Astrocyte (in vitro differentiated cells and primary cell): ENCODE results near the gene PINK1. TPM values are rescaled to one million over a fixed set of nuclear protein-coding genes. Genes with fewer than 3 reads are reported as not detected.

Source experiments
- DNase-seq: peaks from one replicate; pipeline ENCODE4 v3.0.0-alpha.2; 2010; ENCODE audit warnings: low read depth
- FAIRE-seq: peaks from 2 replicates; lab custom pipeline; 2011; peaks lifted over from hg19 to GRCh38; lab: Jason Lieb, UNC
- H2AFZ ChIP-seq: 2 replicates; pipeline ENCODE4 v1.6.0; 2012; ENCODE audit warnings: low read depth, low read length, inconsistent platforms
- H3K27ac ChIP-seq: 2 replicates; pipeline ENCODE4 v1.5.1; 2011; ENCODE audit warnings: low read depth, low read length, inconsistent platforms
- H3K27me3 ChIP-seq: 2 replicates; pipeline ENCODE4 v1.6.0; 2011; ENCODE audit warnings: low read length, inconsistent platforms; ENCODE audit not compliant: insufficient read depth
- H3K36me3 ChIP-seq: 2 replicates; pipeline ENCODE4 v1.5.1; 2011; ENCODE audit warnings: low read length, inconsistent platforms; ENCODE audit not compliant: insufficient read depth
- H3K4me1 ChIP-seq: 2 replicates; pipeline ENCODE4 v1.5.1; 2011; ENCODE audit warnings: low read length, inconsistent platforms; ENCODE audit not compliant: insufficient read depth
- H3K4me2 ChIP-seq: 2 replicates; pipeline ENCODE4 v1.6.0; 2012; ENCODE audit warnings: low read length, inconsistent platforms
- H3K4me3 ChIP-seq: 2 replicates; pipeline ENCODE4 v1.5.1; 2011; ENCODE audit warnings: low read depth, mild to moderate bottlenecking, low read length, inconsistent platforms; ENCODE audit not compliant: insufficient read depth
- H3K79me2 ChIP-seq: 2 replicates; pipeline ENCODE4 v1.6.0; 2012; ENCODE audit warnings: mild to moderate bottlenecking, low read length, inconsistent platforms; ENCODE audit not compliant: insufficient read depth
- H3K9ac ChIP-seq: 2 replicates; pipeline ENCODE4 v1.6.0; 2012; ENCODE audit warnings: mild to moderate bottlenecking, low read length, inconsistent platforms
- H3K9me3 ChIP-seq: 2 replicates; pipeline ENCODE4 v1.5.1; 2012; ENCODE audit warnings: low read depth, mild to moderate bottlenecking, low read length, inconsistent platforms; ENCODE audit not compliant: insufficient read depth
- H4K20me1 ChIP-seq: 2 replicates; pipeline ENCODE4 v1.6.0; 2012; ENCODE audit warnings: low read length, inconsistent platforms; ENCODE audit not compliant: insufficient read depth
- H3K27ac Mint-ChIP-seq: one replicate; pipeline ENCODE4 v1.8.0; 2021; ENCODE audit warnings: mild to moderate bottlenecking, mixed read lengths; ENCODE audit not compliant: unreplicated experiment
- H3K27me3 Mint-ChIP-seq: one replicate; pipeline ENCODE4 v1.8.0; 2021; ENCODE audit warnings: low read depth, mixed read lengths; ENCODE audit not compliant: unreplicated experiment
- H3K36me3 Mint-ChIP-seq: one replicate; pipeline ENCODE4 v1.8.0; 2021; ENCODE audit warnings: low read depth, mixed read lengths; ENCODE audit not compliant: unreplicated experiment
- H3K4me1 Mint-ChIP-seq: one replicate; pipeline ENCODE4 v1.8.0; 2021; ENCODE audit warnings: low read depth, mixed read lengths; ENCODE audit not compliant: unreplicated experiment
- H3K4me3 Mint-ChIP-seq: one replicate; pipeline ENCODE4 v1.8.0; 2021; ENCODE audit warnings: mild to moderate bottlenecking, moderate library complexity, mixed read lengths; ENCODE audit not compliant: unreplicated experiment
- H3K9me3 Mint-ChIP-seq: one replicate; pipeline ENCODE4 v1.8.0; 2021; ENCODE audit warnings: mild to moderate bottlenecking, mixed read lengths; ENCODE audit not compliant: unreplicated experiment
- EZH2 ChIP-seq: IDR thresholded peaks from 2 replicates; pipeline ENCODE4 v1.6.1; 2012; ENCODE audit warnings: mild to moderate bottlenecking, low read length, inconsistent platforms; ENCODE audit not compliant: insufficient read depth
- total RNA-seq: library from RNA; stranded (reverse); gene quantifications from 2 replicates; pipeline ENCODE4 v1.2.1, GENCODE V29; 2021
- TF ChIP-seq, protein P1 (sequence below): IDR thresholded peaks from 2 replicates; pipeline ENCODE4 v1.5.1; 2011; ENCODE audit warnings: low read depth, mild to moderate bottlenecking, inconsistent platforms, low read length, moderate library complexity; ENCODE audit not compliant: insufficient read depth

PINK1 gene
- total RNA-seq, 1 donor from 2014 or later: 25.6 TPM

DNA sequence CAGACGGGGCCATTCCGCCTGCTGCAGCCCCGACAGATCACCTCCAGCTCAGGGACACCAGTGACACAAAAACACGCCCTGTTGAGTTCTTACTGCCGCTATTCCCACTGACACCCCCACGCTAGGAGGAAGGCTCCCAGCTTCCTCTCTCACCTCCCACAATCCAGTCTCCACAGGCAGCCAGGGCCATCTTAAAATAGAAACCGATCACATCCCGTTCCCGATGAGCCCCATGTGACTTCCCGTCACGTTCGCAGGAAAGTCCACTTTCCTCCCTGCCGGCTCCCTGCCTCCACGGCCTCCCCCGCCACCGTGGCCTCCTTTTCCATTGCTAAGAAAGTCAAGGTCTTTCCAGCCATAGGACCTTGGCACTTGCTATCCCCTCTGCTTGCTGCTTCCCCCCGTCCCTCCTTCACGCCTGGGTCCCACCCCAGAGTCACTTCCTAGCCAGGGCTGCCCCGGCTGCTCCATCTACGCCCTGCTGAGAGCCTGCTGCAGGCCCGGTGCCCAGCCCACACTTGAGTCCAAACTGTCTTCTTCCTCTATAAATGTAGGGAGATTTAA, 51.9 kb downstream of the PINK1 start:
- H3K4me1 ChIP-seq: no peaks in the 10 kb centered on the region
- H3K9me3 Mint-ChIP-seq: peaks cover 2% of the 10 kb centered on the region
- H3K9ac ChIP-seq: no peak overlapping the region
- no peaks in the 10 kb centered on the region for H3K79me2 ChIP-seq
- H3K36me3 ChIP-seq: no peaks in the 10 kb centered on the region
- H3K4me2 ChIP-seq: no peak overlapping the region
- no peak for DNase-seq
- no peak overlapping the region for H3K27ac Mint-ChIP-seq
- no peak overlapping the region for H3K4me3 ChIP-seq
- no peaks in the 10 kb centered on the region for H3K4me1 Mint-ChIP-seq
- H3K27ac ChIP-seq: no peak overlapping the region
- H3K36me3 Mint-ChIP-seq: peaks cover 2% of the 10 kb centered on the region
- no peak overlapping the region for H3K4me3 Mint-ChIP-seq
- no peak for FAIRE-seq
- TF ChIP-seq EZH2: no peak
- TF ChIP-seq, protein P1, sequence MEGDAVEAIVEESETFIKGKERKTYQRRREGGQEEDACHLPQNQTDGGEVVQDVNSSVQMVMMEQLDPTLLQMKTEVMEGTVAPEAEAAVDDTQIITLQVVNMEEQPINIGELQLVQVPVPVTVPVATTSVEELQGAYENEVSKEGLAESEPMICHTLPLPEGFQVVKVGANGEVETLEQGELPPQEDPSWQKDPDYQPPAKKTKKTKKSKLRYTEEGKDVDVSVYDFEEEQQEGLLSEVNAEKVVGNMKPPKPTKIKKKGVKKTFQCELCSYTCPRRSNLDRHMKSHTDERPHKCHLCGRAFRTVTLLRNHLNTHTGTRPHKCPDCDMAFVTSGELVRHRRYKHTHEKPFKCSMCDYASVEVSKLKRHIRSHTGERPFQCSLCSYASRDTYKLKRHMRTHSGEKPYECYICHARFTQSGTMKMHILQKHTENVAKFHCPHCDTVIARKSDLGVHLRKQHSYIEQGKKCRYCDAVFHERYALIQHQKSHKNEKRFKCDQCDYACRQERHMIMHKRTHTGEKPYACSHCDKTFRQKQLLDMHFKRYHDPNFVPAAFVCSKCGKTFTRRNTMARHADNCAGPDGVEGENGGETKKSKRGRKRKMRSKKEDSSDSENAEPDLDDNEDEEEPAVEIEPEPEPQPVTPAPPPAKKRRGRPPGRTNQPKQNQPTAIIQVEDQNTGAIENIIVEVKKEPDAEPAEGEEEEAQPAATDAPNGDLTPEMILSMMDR: no peak
- H3K27me3 ChIP-seq: no peaks in the 10 kb centered on the region
- no peaks in the 10 kb centered on the region for H4K20me1 ChIP-seq
- H2AFZ ChIP-seq: peak overlapping the region; percentile 34
- H3K27me3 Mint-ChIP-seq: peaks cover 9% of the 10 kb centered on the region
- no peaks in the 10 kb centered on the region for H3K9me3 ChIP-seq

DNA sequence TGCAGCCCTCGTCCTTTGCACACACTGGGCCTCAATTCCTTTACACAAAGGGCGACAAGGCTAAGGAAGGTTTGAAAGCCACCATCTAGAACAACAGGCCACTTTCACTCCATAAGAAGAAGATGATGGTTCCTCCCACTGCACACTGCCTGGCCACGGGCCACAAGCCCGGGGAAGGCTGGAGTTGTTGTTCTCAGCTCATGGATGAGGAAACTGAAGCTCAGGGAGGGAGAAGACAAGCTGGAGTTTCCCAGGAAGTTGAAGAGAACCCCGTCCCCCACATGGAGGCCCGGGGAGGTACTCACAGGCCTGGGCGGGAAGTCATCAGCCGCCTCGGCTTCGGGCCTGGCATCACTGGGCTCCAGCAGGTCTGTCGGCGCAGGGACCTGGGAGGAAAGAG, 52.5 kb downstream of the PINK1 start:
- no peak overlapping the region for H3K4me3 ChIP-seq
- H3K27me3 Mint-ChIP-seq: peaks cover 9% of the 10 kb centered on the region
- TF ChIP-seq, protein P1: no peak
- no peak for TF ChIP-seq EZH2
- H3K36me3 Mint-ChIP-seq: peaks cover 2% of the 10 kb centered on the region
- no peak overlapping the region for H3K9ac ChIP-seq
- H3K9me3 ChIP-seq: no peaks in the 10 kb centered on the region
- no peaks in the 10 kb centered on the region for H3K27me3 ChIP-seq
- no peaks in the 10 kb centered on the region for H3K36me3 ChIP-seq
- H3K9me3 Mint-ChIP-seq: peaks cover 2% of the 10 kb centered on the region
- no peak overlapping the region for H3K27ac ChIP-seq
- H3K4me3 Mint-ChIP-seq: no peak overlapping the region
- no peak for FAIRE-seq
- H3K79me2 ChIP-seq: no peaks in the 10 kb centered on the region
- DNase-seq: no peak
- no peaks in the 10 kb centered on the region for H4K20me1 ChIP-seq
- no peak overlapping the region for H3K4me2 ChIP-seq
- no peak overlapping the region for H2AFZ ChIP-seq
- no peak overlapping the region for H3K27ac Mint-ChIP-seq
- no peaks in the 10 kb centered on the region for H3K4me1 ChIP-seq
- H3K4me1 Mint-ChIP-seq: no peaks in the 10 kb centered on the region
